GM21786 (cell line): ENCODE measurements around the gene PTPRN2.
"Not testable (repeated sequence)": the region's sequence is repeated elsewhere in the genome, so short reads cannot be mapped to it uniquely, and the experiment has no call there.

Experiments
- ATAC-seq: cut with Tn5 transposase; IDR thresholded peaks from one replicate; pipeline ENCODE4 v1.9.1; 2021; ENCODE audit not compliant: unreplicated experiment

Gene PTPRN2

DNA sequence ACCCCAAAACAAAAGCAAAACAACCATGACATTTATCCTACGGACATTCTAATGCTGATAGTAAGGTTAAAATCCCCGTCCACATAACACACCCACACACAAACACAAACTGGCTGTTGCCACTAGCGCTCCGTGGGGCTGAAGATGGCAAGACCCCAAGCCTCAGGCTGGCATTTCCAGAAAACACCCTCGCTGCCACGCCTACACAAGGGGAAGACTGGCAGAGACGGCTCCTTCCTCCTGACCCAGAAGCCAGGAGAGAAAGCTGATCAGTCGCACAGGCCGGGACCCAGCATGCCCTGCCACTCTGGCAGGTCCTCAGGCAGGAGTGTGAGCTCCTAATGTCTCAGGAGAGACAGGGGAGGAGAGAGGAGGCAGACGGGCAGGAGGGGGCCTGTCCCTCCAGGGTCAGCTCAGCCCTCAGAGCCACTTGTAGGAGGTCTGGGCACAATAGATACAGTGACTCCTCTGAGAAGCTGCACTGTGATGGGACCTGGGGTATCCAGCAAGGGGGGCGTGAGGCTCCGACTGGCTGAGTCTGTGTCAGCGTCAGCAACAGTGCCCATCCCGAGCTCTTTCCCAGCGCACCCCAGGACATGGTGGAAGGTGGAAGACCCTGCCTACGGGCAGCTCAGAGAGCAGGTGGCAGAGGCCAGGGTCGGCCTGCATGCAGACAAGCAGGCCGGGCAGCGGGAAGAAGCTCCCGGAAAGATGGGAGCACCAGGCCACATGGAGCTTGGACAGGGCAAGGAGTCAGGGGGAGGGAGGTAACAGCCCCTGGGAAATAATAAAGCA lies 326.9 kb downstream of the PTPRN2 start:
- no peak for ATAC-seq

DNA sequence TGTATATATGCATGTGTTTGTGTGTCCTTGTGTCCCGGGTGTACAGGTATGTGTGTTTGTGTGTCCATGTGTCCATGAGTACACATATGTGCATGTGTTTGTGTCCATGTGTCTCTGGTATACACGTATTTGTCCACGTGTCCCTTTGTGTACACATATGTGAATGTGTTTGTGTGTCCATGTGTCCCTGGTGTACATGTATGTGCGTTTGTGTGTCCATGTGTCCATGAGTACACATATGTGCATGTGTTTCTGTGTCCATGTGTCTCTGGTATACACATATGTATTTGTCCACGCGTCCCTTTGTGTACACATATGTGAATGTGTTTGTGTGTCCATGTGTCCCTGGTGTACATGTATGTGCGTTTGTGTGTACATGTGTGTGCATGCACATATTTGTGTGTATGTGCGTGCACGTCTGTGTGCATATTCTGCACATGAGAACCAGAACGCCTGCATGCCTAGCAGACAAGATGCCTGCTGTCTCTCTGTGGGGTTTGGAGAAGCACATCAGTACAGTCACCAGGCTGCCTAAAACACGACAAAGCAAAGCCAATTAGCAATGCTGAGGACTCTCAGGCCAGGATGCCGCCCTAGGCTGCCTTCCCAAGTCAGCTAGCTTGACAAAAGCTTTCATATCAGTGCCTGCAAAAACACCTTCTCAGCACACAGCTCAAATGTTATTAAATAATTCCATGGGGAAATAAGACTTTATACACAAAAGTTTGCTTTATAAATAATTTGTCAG lies 327.8 kb downstream of the PTPRN2 start:
- no peak for ATAC-seq

DNA sequence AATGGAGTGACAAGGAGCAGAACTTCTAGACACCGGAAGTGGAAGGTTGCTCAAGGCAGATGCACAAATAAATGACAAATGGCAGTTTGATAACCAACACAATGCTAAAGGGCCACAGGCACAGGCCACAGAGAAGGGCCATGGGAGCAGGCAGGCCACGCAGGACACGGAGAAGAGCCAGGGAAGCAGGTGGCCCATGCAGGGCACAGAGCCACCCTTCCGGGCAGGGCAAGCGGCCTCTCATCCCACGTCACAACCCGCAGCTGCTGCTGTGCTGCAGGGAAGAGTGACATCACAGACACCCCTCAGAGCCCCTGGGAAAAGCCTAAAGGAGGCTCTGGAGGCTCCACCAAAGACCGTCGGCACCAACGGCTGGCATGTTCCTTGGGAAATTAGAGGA lies 328.5 kb downstream of the PTPRN2 start:
- ATAC-seq: no peak

DNA sequence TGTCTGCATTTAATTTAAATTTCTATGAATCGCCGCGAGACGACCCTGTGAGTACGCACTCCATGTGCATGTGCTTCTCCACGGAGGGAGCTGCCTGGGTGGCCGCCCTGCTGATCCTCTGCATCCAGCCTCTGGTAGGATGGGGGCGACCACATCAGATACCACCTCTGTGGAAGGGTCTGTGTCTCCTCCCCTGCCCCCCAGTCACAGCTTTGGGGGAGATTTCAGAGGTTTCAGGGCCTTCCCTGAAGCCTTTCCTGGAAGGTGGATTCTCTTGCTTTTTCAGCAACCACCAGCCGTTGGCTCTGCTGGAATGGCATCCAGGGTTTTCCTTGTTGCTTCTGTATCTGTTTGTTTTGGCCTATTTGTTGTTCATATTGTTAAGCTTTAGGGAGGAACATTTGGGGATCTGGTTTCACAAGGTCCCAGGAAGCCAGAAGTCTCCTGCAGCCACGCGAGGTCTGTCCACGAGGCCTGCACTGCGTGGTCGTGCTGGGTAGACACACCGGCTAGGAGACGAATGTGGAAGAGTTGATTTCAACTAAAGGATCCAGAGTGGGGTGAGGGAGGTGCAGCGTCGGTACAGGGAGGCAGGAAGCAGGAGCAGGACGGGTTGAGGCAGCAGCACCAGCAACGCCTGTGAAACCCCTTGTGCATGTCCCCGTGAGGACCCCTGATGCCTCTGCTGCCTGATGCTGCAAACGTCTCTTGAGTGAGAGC lies 329.1 kb downstream of the PTPRN2 start:
- no peak for ATAC-seq

DNA sequence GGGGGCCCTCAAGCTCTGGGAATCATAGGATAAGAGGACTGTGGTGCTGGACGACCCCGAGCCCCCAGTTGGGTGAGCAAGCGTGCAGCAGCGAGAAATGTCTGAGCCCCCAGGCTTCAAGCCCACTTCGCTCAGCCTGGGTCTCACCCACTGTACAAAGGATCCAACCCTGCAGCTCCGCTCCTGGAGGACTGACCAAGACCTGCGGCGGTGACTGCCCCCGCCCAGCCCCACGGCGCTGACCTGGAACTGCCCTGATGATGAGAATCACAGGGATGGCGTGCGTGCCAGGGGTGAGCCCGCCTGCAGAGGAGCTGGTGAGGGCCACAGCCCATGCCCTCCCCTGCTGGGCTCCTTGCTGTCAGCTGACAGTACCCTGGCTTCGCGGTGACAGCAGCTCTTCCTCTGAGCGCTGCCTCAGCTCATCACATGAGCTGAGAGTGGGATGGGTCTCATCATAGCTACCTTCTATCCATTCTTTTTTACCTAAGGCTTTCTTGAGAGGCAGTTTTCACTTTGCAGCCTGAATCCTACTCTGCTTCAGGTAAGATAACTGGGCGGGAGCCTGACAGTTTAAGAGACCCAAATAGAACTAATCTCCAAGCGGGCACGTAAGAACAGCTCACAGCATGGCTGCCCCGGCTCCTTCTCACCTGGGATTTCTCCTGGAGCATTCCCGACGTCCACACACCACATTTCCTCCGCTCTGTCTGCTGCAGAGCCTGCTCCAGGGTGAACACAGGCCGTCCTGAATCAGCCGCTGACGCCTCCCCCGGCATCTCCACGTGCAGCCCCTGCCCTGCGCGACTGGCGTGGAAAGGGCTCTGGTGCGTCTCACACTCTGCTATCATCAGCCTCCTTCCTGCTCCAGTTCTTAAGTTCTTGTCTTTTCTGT lies 329.9 kb downstream of the PTPRN2 start:
- no peak for ATAC-seq

DNA sequence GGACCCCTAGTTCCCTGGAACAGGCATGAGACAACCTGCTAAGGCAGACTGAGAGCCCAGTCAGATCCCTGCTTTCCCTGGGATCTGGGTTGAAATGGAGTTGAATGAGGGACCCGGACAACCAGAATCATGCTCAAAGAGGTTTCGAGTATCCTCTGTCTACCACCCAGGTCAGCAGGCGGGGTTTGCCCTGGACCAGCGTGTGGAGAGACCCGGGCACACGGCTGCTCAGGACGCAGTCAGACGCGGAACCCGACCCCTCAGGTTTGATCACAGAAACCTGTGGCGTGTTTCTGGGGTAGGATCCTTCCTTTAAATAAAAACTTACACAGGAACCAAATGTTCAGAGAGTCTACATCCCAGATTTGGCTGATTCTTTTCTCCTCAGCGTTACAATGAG lies 330.6 kb downstream of the PTPRN2 start:
- ATAC-seq: no peak

DNA sequence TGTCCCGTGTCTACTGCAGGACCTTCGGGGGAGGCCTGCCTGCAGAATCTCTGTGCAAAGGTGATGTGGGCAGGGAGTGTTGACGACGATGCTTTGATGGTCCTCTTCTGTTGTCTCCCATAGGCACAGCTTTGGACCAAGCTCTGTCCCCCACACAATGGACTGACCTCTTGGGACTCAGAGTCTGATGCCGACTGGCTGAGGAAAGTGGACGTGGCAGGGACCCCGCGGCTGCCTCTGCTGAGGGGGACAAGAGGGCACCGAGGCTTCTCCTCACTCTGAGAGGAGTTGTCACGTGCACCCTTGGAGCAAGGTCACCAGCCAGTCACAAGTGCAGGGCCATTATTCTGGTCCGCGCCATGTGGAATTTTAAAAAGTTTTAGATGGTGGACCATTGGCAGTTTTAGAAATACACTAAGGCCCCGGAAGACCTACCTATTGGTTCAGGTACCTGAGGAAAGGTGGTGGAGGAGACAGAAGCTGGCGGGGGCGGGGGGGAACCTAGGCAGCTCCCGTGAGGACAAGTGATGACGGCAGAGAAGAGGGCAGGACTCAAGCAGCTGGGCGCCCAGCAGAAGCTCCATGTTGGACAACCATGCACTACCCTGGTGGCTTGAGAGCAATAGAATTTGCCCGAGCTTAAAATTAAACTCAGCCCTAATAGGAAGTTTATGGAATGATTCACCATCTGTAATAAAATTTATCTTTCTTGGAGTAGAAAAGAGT lies 331.4 kb downstream of the PTPRN2 start:
- no peak for ATAC-seq

DNA sequence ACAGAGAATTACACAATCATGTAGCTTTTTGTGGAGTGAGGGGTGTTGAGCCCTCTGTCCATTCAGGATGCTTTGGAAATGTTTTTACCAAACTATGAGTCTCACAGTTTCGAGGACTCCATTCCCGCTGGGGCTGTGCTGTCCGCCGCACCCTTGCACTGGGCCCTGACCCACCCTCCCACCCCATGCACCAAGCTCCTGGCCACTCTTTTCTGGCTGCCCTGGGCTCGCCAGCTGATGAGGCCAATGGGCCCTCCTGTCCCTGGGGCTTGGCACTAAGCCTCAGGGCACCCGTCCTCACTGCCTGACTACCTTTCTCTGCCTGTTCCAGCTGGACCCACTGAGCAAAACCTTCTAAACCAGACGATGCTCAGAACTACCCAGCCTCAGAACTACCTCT lies 332.1 kb downstream of the PTPRN2 start:
- ATAC-seq: no peak

DNA sequence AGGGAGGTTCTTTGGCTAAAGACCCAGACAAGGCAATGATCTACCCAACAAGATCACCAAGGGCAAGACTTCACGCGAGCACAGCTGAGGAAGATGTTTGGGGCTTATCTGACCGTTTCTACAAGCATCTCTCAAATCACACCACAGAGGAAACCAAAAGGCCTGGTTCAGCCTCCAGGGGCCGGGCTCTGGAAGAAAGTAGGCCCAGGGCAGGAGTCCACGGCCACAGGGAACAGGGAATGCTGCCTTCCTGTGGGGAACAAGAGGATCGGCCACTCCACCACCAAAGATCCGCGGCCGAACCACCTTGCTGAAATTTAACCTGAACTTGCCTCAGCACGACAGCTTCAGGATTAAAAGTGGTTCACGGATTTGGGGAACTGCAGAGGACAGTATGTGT lies 332.5 kb downstream of the PTPRN2 start:
- ATAC-seq: no peak

DNA sequence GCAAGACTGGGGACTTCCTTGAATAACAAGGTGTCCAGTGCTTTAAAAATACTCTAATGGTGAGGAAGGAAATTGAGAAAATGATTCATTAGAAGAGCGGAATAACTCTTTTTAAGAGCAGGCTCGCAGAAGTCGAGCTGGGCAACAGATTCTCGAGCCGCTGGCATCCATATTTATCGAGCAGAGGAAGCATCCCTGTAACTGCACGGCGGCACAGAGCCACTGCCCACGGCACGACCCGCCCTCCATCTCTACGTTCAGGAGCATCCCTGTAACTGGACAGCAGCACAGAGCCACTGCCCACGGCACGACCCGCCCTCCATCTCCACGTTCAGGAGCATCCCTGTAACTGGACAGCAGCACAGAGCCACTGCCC lies 334.0 kb downstream of the PTPRN2 start:
- ATAC-seq: not testable (repeated sequence)

DNA sequence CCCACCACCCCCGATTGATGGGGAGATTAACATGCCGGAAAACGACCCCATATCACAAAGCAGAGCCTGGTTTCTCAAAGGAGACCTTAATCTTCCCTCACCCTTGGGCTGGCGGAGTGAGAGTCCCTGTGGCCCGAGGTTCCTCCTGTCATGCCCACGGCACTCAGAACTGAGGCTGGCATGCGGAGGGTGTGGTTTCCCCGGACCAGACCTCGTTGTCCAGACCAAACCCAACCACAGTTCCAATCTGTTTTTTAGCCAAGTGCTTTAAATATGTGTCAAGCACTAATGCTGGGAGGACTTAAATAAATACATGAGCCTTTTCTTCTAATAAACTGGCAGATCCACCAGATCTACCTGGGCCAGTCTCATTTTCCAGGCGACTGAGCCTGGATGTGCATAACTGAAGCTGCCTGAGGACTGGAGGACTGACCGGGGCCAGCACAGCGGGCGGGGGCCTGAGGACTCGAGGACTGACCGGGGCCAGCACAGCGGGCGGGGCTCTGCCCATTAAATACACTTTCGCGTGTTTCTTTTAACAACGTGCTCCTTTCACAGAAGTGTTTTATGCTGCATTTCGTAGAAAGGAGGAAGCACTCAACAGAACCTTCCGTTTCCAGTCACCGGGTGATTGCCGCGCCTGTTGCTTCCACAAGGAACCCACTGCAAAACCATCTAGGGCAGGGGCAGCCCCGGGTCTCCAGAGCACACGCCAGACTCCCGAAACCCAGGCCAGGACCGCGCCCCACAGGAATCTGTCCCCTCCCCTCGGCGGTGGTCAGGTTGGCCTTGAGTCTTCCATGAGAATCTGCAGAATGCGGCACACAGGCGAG lies 334.6 kb downstream of the PTPRN2 start:
- no peak for ATAC-seq

DNA sequence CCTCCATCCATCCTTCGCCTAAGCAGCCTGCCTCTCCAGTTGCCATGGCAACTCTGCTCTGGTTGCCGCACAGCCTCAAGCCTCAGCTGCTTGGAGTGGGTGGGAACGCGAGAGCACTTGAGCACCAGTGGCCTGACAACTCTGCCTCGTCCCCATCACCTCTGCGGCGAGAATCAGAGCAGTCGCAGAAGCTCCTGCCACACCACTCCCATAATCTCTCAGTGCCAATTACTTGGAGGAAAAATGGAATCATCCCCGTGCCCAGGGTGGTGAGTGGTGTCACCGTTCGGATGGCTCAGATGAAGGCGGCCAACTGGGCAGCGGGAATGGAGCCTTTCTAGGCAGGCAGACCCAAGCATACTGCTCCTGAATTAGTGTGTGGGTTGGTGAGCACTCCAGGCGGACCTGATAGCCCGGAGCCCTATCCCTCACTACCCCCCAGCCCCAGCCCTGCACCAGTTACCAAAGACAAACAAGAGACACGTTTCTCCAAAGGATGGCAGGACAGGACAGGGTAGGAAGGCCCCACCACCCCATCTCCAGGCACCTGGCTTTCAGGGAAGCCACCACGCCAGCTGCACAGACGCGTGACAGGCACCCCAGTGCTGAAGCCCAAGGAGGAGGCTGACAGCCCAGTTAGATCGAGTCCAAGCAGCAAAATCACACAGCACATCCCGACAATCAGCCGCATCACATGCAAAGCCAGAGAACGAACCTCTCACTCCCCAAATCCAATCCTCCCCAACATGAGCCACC lies 335.4 kb downstream of the PTPRN2 start:
- no peak for ATAC-seq

DNA sequence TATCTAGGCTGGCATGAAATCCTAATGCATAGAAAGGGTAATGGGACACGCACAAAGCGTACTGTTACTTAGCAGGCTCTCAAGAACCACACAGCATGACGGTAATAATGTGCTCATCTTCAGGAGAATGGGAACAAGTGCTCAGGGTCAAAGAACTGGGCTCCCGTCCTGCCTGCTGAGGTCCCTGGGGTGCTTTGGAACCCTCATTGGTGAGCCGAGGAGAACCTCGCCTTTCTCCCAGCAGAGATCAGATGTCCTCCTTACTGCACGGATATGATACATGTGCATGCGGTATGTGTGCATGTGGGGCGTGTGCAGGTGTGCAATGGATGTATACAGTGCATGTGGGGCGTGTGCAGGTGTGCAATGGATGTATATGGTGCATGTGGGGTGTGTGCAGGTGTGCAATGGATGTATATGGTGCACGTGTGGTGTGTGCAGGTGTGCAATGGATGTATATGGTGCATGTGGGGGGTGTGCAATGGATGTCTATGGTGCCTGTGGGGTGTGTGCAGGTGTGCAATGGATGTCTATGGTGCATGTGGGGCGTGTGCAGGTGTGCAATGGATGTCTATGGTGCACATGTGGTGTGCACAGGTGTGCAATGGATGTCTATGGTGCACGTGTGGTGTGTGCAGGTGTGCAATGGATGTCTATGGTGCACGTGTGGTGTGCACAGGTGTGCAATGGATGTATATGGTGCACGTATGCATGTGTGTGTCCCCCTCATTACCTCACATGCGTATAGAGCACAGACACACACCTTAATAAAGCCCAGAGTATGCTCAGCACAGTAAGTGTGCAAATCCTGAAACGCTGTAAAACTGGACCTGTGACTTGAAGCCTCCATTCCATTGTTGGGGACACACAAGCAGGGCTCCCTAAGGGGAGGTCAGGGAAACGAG lies 336.3 kb downstream of the PTPRN2 start:
- no peak for ATAC-seq

DNA sequence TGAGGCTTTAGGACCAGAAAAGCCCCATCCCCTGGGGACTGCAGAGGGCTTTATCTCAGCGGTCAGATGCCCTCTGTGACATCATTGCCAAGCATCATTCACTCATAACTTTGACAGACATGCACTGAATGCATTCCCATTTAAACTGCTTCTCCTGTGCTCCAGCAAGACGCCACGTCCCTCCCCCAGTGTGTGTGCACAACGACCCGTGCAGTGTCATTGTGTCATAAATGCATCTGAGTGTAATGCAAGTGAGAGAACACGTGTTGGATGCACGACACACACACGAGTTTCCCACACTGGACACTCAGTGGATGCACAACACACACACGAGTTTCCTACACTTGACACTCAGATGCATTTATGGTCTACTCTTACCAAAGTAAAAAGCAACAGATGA lies 337.9 kb downstream of the PTPRN2 start:
- ATAC-seq: no peak

DNA sequence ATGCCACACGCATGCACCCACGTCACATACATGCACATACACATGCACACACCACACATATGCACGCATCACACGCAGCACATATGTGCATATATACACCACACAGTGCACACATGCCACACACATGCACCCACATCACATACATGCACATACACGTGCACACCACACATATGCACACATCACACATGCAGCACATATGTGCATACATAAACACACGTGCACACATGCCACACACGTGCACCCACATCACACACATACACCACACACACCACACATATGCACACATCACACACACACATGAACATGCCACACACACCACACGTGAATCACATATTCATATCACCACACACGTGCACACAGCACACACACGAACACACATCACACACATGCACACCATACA lies 338.8 kb downstream of the PTPRN2 start:
- ATAC-seq: no peak

DNA sequence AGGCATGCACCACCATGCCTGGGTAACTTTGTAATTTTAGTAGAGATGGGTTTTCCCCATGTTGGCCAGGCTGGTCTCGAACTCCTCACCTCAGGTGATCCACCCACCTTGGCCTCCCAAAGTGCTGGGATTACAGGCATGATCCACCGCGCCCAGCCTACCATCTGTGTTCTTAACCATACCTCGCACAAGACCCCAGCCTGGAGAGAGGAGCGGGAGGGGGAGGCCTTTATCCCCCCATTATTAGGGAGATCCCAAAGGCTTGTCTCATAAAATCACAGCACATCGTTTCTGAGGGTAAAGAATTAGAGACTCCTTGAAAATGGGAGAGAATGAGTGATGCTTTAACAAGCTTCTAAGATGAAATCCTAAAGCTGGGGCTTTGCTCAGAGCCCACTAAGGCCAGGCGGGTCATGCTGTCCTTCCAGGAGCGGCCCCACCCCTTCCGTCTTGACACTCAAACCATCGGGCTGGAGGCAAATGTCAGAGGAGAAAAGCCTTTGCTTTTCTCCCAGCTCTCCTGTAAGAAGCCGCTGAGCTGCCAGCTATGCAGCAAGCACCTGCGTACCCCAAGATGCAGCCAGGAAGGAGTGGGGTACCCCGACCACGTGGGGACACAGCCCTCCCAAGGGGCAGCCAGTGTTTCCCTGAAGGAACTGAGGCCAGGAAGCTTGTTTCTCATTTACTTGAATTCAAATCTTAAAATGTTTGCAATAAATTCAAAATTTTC lies 339.7 kb downstream of the PTPRN2 start:
- ATAC-seq: no peak
